Spinal cord (tissue), 10 donors: ENCODE data around the gene VSNL1. TPM values are rescaled to one million over a fixed set of nuclear protein-coding genes. Genes with fewer than 3 reads are reported as not detected.

Experiments used
- DNase-seq, 6 donors: peaks; one replicate each; pipeline versions ENCODE4 v3.0.0 to v3.0.0-alpha.2; 2013 to 2015; ENCODE audit warnings: low spot score in 6 of 6, low read depth in 4 of 6
- H3K27ac ChIP-seq: one replicate; pipeline ENCODE4 v1.5.1; 2013; ENCODE audit warnings: low read depth, low read length, control low read depth
- H3K27me3 ChIP-seq: one replicate; pipeline ENCODE4 v1.6.1; 2013; ENCODE audit warnings: low read length; ENCODE audit not compliant: control insufficient read depth, insufficient read depth
- H3K36me3 ChIP-seq: one replicate; pipeline ENCODE4 v1.6.1; 2013; ENCODE audit warnings: low read length; ENCODE audit not compliant: control insufficient read depth, insufficient read depth
- H3K4me1 ChIP-seq: one replicate; pipeline ENCODE4 v1.6.1; 2013; ENCODE audit warnings: low read length; ENCODE audit not compliant: control insufficient read depth, insufficient read depth
- H3K4me3 ChIP-seq: one replicate; pipeline ENCODE4 v1.5.1; 2013; ENCODE audit warnings: low read depth, low read length, control low read depth
- H3K9me3 ChIP-seq: one replicate; pipeline ENCODE4 v1.6.1; 2013; ENCODE audit warnings: low read length; ENCODE audit not compliant: control insufficient read depth, insufficient read depth
- WGBS: methylation state at CpG from one replicate; pipeline ENCODE4 v1.1.5; 2013; ENCODE audit warnings: missing lambda C conversion rate; ENCODE audit not compliant: insufficient coverage; 5-methylcytosine and 5-hydroxymethylcytosine counted together
- polyA plus RNA-seq, 2 donors: library from polyadenylated mRNA; unstranded; fragments of 120-200 nt; gene quantifications; one replicate each; pipeline ENCODE4 v1.2.1, GENCODE V29; 2013; ENCODE audit not compliant: insufficient read length in 2 of 2
- total RNA-seq, 2 donors: library from RNA; depleted of rRNA in 1 of 2; stranded (reverse); fragments of 120-200 nt in 1 of 2; fragments of >200 nt in 1 of 2; gene quantifications; one replicate each; pipeline versions ENCODE4 v1.2.3 to v1.2.4, GENCODE V29; 2013 to 2014
- donor health status: healthy.

VSNL1 gene
- total and polyA plus RNA-seq, 4 donors = 58.6 to 423 (median 285) TPM

DNA sequence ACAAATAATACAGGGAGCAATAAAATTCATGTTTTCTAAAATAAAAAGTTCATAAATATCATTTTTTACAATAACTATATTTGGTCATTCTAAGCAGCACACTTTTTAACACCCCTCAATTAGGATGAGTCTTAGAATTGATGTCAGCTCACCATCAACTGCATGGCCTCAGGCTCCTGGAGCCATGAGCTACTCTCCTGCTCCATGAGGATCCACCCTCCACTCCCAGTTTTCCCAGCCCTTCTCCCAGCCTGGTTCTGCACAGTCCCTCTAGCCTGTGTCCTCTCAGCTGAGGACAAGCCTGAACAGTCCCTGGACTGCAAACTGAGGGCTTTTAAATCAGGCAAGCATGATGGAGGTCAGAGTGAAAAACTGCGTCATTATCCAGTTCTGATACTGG lies 124.0 kb downstream of the VSNL1 start:
- no peak for DNase-seq
- no peaks in the 10 kb centered on the region for H3K4me1 ChIP-seq
- 100% methylated on average over 1 of the region's 1 CpG for WGBS
- no peaks in the 10 kb centered on the region for H3K9me3 ChIP-seq
- no peaks in the 10 kb centered on the region for H3K27me3 ChIP-seq
- H3K27ac ChIP-seq = no peak overlapping the region
- H3K36me3 ChIP-seq = peaks cover 6% of the 10 kb centered on the region
- H3K4me3 ChIP-seq = no peak overlapping the region

DNA sequence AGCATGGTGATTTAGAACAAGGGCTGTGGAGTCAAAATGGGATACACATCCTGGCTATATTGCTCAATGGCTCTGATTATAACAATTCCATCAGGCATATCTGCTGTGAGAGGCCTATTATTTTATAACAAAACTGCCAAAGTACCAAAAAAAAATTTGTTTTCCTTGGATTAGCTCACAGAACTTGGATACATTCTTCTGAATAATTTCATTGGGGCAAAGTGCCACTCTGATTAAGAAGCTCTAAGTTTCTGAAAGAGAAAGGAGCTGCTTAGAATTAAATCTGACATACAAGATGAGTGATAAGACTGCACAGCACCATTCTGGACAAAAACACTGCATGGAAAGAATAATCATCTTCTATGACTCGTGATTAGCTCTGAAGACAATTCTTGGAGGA lies 127.4 kb downstream of the VSNL1 start:
- no peak for DNase-seq
- Histone ChIP-seq H3K27me3 (no peaks in the 10 kb centered on the region), H3K27ac (no peak overlapping the region), H3K9me3 (no peaks in the 10 kb centered on the region), H3K4me1 (no peaks in the 10 kb centered on the region), H3K4me3 (no peak overlapping the region), H3K36me3 (peaks cover 6% of the 10 kb centered on the region)
- no CpG with 5 or more reads among the region's 1 CpG for WGBS

DNA sequence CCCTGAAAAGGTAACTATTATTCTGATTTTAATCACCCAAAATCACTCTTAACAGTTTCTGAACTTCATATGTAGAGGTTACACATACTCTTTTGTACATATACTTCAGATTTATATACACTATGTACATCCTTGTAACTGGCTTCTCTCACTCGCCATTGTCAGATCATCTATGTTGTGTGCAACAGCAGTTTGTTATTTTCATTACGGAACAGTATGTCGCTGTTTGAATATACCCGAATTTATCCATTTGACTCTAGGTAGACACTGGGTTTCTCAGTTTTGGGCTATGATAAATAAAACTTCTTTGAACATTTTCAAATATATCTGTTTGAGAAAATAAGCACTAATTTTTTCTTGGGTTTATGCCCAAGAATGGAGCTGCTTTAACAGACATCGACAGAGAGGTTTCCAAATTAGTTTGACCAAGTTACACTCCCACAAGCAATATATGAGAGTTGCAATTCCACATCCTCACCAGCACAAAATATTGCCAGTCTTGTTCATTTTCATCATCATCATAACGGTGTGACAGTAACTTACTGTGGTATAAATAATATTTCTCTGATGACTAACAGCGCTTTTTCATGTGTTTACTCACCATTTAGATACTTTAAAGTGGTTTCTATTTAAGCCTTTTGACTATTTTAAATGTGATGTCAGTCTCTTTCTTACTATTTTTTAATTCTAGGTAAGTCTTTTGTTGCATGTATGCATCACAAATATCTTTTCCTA lies 132.3 kb downstream of the VSNL1 start:
- Histone ChIP-seq H3K9me3 (no peaks in the 10 kb centered on the region), H3K4me1 (no peaks in the 10 kb centered on the region), H3K27me3 (no peaks in the 10 kb centered on the region), H3K4me3 (no peak overlapping the region), H3K36me3 (no peaks in the 10 kb centered on the region), H3K27ac (no peak overlapping the region)
- DNase-seq = no peak
- 72% methylated on average over 2 of the region's 7 CpGs for WGBS

DNA sequence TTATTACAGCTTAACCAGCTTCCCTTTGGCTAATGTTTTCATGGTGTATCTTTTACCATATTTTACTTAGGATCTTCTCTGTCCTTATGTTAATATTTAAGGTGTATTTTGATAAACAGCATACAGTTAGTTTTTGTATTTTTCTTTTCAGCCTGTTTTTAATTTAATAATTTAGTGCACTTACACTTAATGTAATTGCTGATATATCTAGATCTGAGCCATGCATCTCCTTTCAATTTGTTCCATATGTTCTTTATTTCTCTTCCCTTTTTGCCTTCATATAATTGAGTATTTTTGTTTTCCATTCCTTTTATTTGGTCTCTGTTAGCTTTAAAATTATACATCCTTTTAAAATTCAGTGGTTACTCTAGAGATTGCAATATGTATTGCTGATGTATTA lies 134.3 kb downstream of the VSNL1 start:
- Histone ChIP-seq H3K36me3 (no peaks in the 10 kb centered on the region), H3K9me3 (no peaks in the 10 kb centered on the region), H3K4me1 (no peaks in the 10 kb centered on the region), H3K4me3 (no peak overlapping the region), H3K27me3 (no peaks in the 10 kb centered on the region), H3K27ac (no peak overlapping the region)
- DNase-seq = no peak

DNA sequence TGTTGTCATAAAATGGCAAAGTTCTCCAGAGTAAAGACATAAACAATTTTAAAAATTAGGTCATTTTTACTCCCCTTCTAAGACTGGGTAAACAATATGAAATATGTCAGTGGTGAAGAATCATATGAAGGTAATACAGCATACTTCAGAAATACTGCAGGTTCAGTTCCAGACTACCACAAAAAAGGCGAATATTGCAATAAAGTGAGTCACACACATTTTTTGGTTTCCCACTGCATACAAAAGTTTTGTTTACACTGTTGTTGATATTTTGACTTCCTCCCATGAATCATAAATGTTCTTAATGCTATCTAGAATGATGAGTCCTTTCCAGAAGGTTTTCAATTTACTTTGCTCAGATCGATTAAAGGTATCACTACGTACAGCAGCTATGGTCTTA lies 139.6 kb downstream of the VSNL1 start:
- Histone ChIP-seq H3K4me3 (no peak overlapping the region), H3K4me1 (no peaks in the 10 kb centered on the region), H3K27me3 (no peaks in the 10 kb centered on the region), H3K27ac (no peak overlapping the region), H3K9me3 (no peaks in the 10 kb centered on the region), H3K36me3 (no peaks in the 10 kb centered on the region)
- no CpG with 5 or more reads among the region's 3 CpGs for WGBS
- DNase-seq = no peak

DNA sequence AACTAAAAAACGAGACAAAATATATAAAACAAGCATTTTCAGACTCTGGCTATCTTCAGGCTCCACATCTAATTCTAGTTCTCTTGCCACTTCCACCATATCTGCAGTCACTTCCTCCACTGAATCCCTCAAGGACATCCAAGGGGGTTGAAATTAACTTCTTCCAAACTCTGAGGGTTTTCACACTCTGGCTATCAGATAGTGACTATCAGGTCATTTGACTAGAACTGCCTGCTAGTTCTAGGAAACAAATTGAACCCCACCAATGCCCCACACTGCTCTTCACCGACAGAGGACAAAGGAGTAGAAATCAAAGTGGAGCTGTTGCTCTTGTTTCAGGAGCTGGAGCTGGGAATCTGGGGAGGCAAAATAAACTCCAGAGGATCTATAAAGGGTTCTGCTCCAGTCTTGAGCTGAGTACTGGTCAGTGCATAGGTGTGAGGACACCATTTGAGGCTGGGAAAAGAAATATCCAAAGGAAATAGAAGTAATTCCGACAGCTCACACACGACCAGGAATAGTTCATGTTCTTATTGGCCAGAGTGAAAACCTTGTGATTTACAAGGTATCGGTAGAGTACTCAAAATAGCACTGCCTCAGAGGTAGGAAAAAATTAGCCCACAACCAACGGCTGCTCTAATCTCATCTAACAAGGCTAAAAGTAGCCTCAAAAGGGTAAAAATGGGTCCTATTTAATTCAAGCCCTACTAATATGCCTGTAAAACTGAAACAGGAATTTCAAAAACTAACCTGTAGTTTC lies 141.8 kb downstream of the VSNL1 start:
- no peak overlapping the region for H3K4me3 ChIP-seq
- H3K9me3 ChIP-seq = no peaks in the 10 kb centered on the region
- no peak for DNase-seq
- H3K4me1 ChIP-seq = no peaks in the 10 kb centered on the region
- WGBS = no CpG with 5 or more reads among the region's 6 CpGs
- H3K36me3 ChIP-seq = no peaks in the 10 kb centered on the region
- H3K27ac ChIP-seq = no peak overlapping the region
- no peaks in the 10 kb centered on the region for H3K27me3 ChIP-seq

DNA sequence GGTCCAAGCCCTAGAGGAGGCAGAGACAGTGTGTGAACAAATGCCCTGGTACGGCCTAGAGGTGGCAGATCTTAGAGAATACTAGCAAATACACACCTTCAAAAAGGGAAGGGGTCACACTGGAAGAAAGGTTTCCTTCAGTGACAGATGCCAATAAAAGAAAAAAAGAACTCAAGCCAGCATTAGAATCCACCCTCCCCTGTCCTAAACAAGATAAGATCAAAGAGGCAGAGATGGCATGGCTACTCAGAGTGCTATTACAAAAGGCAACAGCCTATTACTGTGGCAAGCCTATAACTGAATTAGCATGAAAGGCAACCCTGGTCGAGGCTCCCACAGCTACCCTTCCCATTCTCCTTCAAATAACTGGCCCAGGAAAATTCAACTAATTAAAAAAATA lies 143.5 kb downstream of the VSNL1 start:
- Histone ChIP-seq H3K4me1 (no peaks in the 10 kb centered on the region), H3K36me3 (no peaks in the 10 kb centered on the region), H3K9me3 (no peaks in the 10 kb centered on the region), H3K27me3 (no peaks in the 10 kb centered on the region), H3K27ac (no peak overlapping the region), H3K4me3 (no peak overlapping the region)
- no peak for DNase-seq
- WGBS = no CpG with 5 or more reads among the region's 2 CpGs

DNA sequence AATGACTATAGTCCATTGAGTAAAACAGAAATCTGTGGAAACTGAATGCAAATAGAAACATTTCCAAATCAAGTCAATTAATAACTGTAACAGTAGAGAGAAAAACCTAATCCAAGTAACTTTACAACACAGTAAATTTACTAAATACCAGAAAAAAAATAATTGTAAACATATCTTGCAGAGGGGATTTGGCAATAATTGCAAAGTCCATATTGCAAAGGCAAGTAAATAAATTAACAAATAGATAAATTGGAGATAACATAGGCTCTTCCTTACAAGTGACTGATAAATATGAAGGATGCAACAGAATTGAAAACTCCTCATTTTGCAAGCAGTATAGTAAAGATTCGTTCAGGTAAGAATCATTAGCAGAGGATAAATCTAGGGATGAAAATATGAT lies 148.1 kb downstream of the VSNL1 start:
- no peak overlapping the region for H3K4me3 ChIP-seq
- no peak for DNase-seq
- H3K27ac ChIP-seq = no peak overlapping the region
- no CpG with 5 or more reads among the region's 1 CpG for WGBS
- peaks cover 1% of the 10 kb centered on the region for H3K9me3 ChIP-seq
- no peaks in the 10 kb centered on the region for H3K27me3 ChIP-seq
- H3K4me1 ChIP-seq = no peaks in the 10 kb centered on the region
- H3K36me3 ChIP-seq = peaks cover 2% of the 10 kb centered on the region

DNA sequence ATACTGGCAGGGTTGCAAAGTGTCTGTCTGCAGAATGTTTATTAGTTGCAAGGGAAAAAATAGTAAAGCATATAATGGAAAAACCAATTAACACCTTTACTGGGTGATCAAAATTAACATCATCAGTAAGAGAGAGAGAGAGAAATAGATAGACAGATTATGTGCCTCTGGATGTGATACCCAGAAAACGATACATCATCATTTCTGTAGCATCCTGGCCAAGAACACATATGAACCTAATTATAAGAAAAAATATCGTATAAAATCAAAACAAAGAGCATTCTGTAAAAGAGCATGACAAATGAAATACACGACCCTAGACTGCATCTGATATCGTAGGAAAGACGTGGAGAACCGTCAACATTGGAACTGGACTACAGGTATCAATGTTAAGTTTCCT lies 148.5 kb downstream of the VSNL1 start:
- no CpG with 5 or more reads among the region's 6 CpGs for WGBS
- Histone ChIP-seq H3K9me3 (peaks cover 1% of the 10 kb centered on the region), H3K36me3 (peaks cover 5% of the 10 kb centered on the region), H3K27me3 (no peaks in the 10 kb centered on the region), H3K27ac (no peak overlapping the region), H3K4me3 (no peak overlapping the region), H3K4me1 (no peaks in the 10 kb centered on the region)
- DNase-seq = no peak

DNA sequence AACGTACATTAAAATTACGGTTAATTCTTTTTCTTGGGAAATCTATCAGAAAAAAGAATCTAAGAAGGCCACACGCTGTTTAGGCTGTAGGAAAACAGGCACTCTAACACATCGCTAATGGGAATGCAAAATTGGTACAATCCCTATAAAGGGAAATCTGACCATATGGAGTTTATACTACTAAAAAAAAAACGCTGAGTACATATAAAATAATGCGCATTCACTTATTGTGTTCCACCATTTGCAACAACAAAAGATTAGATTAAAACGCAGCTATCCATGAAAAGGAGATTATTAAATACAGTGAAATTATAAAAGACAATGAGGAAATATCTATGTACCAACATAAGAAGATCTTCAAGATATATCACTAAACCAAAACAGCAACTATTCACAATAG lies 150.3 kb downstream of the VSNL1 start:
- H3K27ac ChIP-seq = no peak overlapping the region
- H3K4me3 ChIP-seq = no peak overlapping the region
- no peak for DNase-seq
- H3K4me1 ChIP-seq = no peaks in the 10 kb centered on the region
- H3K9me3 ChIP-seq = peaks cover 1% of the 10 kb centered on the region
- 100% methylated on average over 1 of the region's 7 CpGs for WGBS
- no peaks in the 10 kb centered on the region for H3K27me3 ChIP-seq
- peaks cover 5% of the 10 kb centered on the region for H3K36me3 ChIP-seq
